HepG2 (cell line): ENCODE data around the gene NEDD4L. TPM values are rescaled to one million over a fixed set of nuclear protein-coding genes. Genes with fewer than 3 reads are reported as not detected.

ENCODE experiments used
- ATAC-seq: fragments of 200-7000 bp; cut with Tn5 transposase; 3 replicates; pipeline ENCODE4 v1.9.1; 2020; ENCODE audit warnings: mild to moderate bottlenecking, moderate library complexity
- BruUV-seq: library from RNA; stranded (reverse); fragments of 400-500 nt; replicated peaks from 2 replicates; lab custom pipeline; 2021; lab: Mats Ljungman, UMichigan
- CTCF ChIA-PET: fragments of 300-600 bp; formaldehyde crosslinking; extraction: SDS; loops from one replicate; lab custom pipeline; 2021; ENCODE audit warnings: low total read pairs, inconsistent platforms, low intra/inter-chr PET ratio; lab: Yijun Ruan, JAX
- POLR2A ChIA-PET: fragments of 350-600 bp; sonication (Branson Sonifier 250); formaldehyde crosslinking; loops from one replicate; lab custom pipeline; 2020; ENCODE audit warnings: antibody characterized with exemption, inconsistent platforms; lab: Yijun Ruan, JAX
- DNase-seq: peaks from one replicate; pipeline ENCODE4 v3.0.0-alpha.2; 2015; ENCODE audit warnings: low spot score
- FAIRE-seq: peaks from 3 replicates; lab custom pipeline; 2011; peaks lifted over from hg19 to GRCh38; lab: Jason Lieb, UNC
- H2AFZ ChIP-seq: one replicate; pipeline ENCODE4 v1.6.1; 2011; ENCODE audit warnings: low read length, inconsistent platforms
- H3K27ac ChIP-seq: fragments of 300-600 bp; 3 replicates; pipeline ENCODE4 v1.8.0; 2011; ENCODE audit warnings: mixed run types, mild to moderate bottlenecking, mixed read lengths, low read length, inconsistent platforms; ENCODE audit not compliant: insufficient read depth; ENCODE audit errors: extremely low read length
- H3K27me3 ChIP-seq, 2 experiments: fragments of 200-600 bp in 1 of 2; 2 replicates in 1 of 2; 3 replicates in 1 of 2; pipeline versions ENCODE4 v1.6.0 to v1.8.0; 2011; ENCODE audit warnings: low read length in 2 of 2, mild to moderate bottlenecking in 2 of 2, moderate library complexity in 2 of 2, inconsistent platforms in 1 of 2; ENCODE audit not compliant: insufficient read depth in 2 of 2, control insufficient read depth in 1 of 2
- H3K36me3 ChIP-seq, 2 experiments: fragments of 200-600 bp in 1 of 2; replicated peaks in 1 of 2; 2 replicates in 1 of 2; 3 replicates in 1 of 2; pipeline versions ENCODE4 v1.5.1 to v1.8.0; 2011; ENCODE audit warnings: low read length in 2 of 2, inconsistent platforms in 1 of 2; ENCODE audit not compliant: insufficient read depth in 2 of 2, control insufficient read depth in 1 of 2
- H3K4me1 ChIP-seq: 2 replicates; pipeline ENCODE4 v1.5.1; 2012; ENCODE audit warnings: low read length, inconsistent platforms; ENCODE audit not compliant: insufficient read depth
- H3K4me2 ChIP-seq: 2 replicates; pipeline ENCODE4 v1.6.0; 2011; ENCODE audit warnings: low read depth, low read length, inconsistent platforms
- H3K4me3 ChIP-seq, 3 experiments: fragments of 200-600 bp in 1 of 3; sonication (generic), shearing (Covaris generic) in 1 of 3; replicated peaks in 1 of 3; 2 replicates each; pipeline ENCODE4 v1.5.1; 2011 to 2016; ENCODE audit warnings: low read length in 3 of 3, inconsistent platforms in 2 of 3, low read depth in 2 of 3, mild to moderate bottlenecking in 2 of 3, control low read depth in 1 of 3, mixed read lengths in 1 of 3; ENCODE audit not compliant: insufficient read depth in 1 of 3
- H3K79me2 ChIP-seq: one replicate; pipeline ENCODE4 v1.6.1; 2011; ENCODE audit warnings: low read length, inconsistent platforms; ENCODE audit not compliant: insufficient read depth
- H3K9ac ChIP-seq: 2 replicates; pipeline ENCODE4 v1.6.0; 2011; ENCODE audit warnings: mild to moderate bottlenecking, low read depth, low read length, inconsistent platforms; ENCODE audit not compliant: insufficient read depth
- H3K9me3 ChIP-seq: 2 replicates; pipeline ENCODE4 v1.5.1; 2012; ENCODE audit warnings: mild to moderate bottlenecking, low read length
- H4K20me1 ChIP-seq: 2 replicates; pipeline ENCODE4 v1.6.0; 2011; ENCODE audit warnings: inconsistent platforms, mild to moderate bottlenecking, low read length, moderate library complexity; ENCODE audit not compliant: insufficient read depth
- ATF1 ChIP-seq: IDR thresholded peaks from 2 replicates; pipeline ENCODE4 v1.6.1; 2016; ENCODE audit warnings: mild to moderate bottlenecking, control low read depth
- CBX5 ChIP-seq: sonication (generic); formaldehyde crosslinking; IDR thresholded peaks from 2 replicates; pipeline ENCODE4 v1.4.0; 2020; ENCODE audit warnings: missing genetic modification reagents, borderline replicate concordance
- EEA1 ChIP-seq: sonication (generic); formaldehyde crosslinking; IDR thresholded peaks from 2 replicates; pipeline ENCODE4 v1.5.1; 2020; ENCODE audit warnings: mild to moderate bottlenecking, missing genetic modification reagents, borderline replicate concordance
- HINFP ChIP-seq: sonication (generic); formaldehyde crosslinking; IDR thresholded peaks from 2 replicates; pipeline ENCODE4 v1.4.0; 2020; ENCODE audit warnings: low read depth, mild to moderate bottlenecking, missing genetic modification reagents
- RARG ChIP-seq: sonication (generic); formaldehyde crosslinking; IDR thresholded peaks from 2 replicates; pipeline ENCODE4 v1.4.0; 2020; ENCODE audit warnings: low read depth, mild to moderate bottlenecking, missing genetic modification reagents
- RBM22 ChIP-seq: fragments of 200-400 bp; formaldehyde crosslinking; optimal IDR thresholded peaks from 2 replicates; pipeline ENCODE3; 2017; ENCODE audit warnings: mild to moderate bottlenecking, low read length, moderate library complexity
- ZFAT ChIP-seq: sonication (generic); formaldehyde crosslinking; conservative IDR thresholded peaks from 2 replicates; pipeline ENCODE4 v1.8.1; 2023; ENCODE audit warnings: missing genetic modification reagents, inconsistent platforms
- ZNF124 ChIP-seq: sonication (generic); formaldehyde crosslinking; IDR thresholded peaks from 2 replicates; pipeline ENCODE4 v1.4.0; 2020; ENCODE audit warnings: missing genetic modification reagents
- ZNF891 ChIP-seq: sonication (generic); formaldehyde crosslinking; IDR thresholded peaks from 2 replicates; pipeline ENCODE4 v1.5.0; 2020; ENCODE audit warnings: mild to moderate bottlenecking, missing genetic modification reagents
- WGBS: methylation state at CpG from one replicate; pipeline ENCODE4 v1.1.6; 2017; ENCODE audit warnings: low lambda C conversion rate; 5-methylcytosine and 5-hydroxymethylcytosine counted together
- in situ Hi-C: cut with HindIII; loops from 2 replicates; pipeline ENCODE4 v1.10.0; 2017; ENCODE audit warnings: low pct_unique_long_range_greater_than_20kb; ENCODE audit not compliant: extremely low pct_ligation_motif_present
- intact Hi-C: fragments of 100-400 bp; cut with micrococcal nuclease; formaldehyde crosslinking; loops from one replicate; pipeline ENCODE4 v1.10.0; 2022; ENCODE audit not compliant: unreplicated experiment
- polyA plus RNA-seq, 8 experiments: library from polyadenylated mRNA; depleted of rRNA in 3 of 8; stranded (reverse) in 7 of 8; unstranded in 1 of 8; fragments of >200 nt; fragmentation: Illumina TruSeq in 4 of 8; extraction: Trizol in 4 of 8; gene quantifications; 2 replicates each; pipeline versions ENCODE4 v1.2.1 to v1.2.3, GENCODE V29; 2011 to 2016; ENCODE audit warnings: low read depth in 4 of 8, missing spikeins in 1 of 8, mixed read lengths in 1 of 8; ENCODE audit not compliant: insufficient read depth in 1 of 8
- total RNA-seq, 5 experiments: library from RNA; depleted of rRNA; stranded (reverse); fragments of >200 nt; fragmentation: Illumina TruSeq; extraction: Trizol; gene quantifications; 2 replicates each; pipeline ENCODE4 v1.2.3, GENCODE V29; 2016; ENCODE audit warnings: low read depth in 1 of 5

Gene NEDD4L
- total and polyA plus RNA-seq, 2 of the 13 experiments (the other 11 are each of a cell fraction or from before 2014, with no cell fraction given): 168 to 390 TPM

GRCh38 chr18:58247363-58247834 lies 203.4 kb downstream of the NEDD4L start:
- DNase-seq: no peak
- Histone ChIP-seq H3K4me1 (no peaks in the 10 kb centered on the region), H3K36me3 (peaks cover 3 to 23% of the 10 kb centered on the region in 2 experiments; a peak in 3 of 5 replicates), H2AFZ (no peak overlapping the region), H3K4me3 (no peak overlapping the region), H3K27ac (no peak overlapping the region)
- no peak for FAIRE-seq
- 100% methylated on average over 8 of the region's 20 CpGs for WGBS
- intact Hi-C loops: no loop called here
- POLR2A ChIA-PET: no interaction called here
- TF ChIP-seq ATF1 (CRISPR knock-in tag) (no peak), RBM22 (peak; percentile 16), CBX5 (CRISPR knock-in tag) (no peak), ZNF891 (no peak)
- TF ChIP-seq, all 625 proteins: peak for 1
- no TSS peak for BruUV-seq
- no peaks in the 10 kb centered on the region for H3K27me3 ChIP-seq
- no peaks in the 10 kb centered on the region for H3K9me3 ChIP-seq
- H3K4me2 ChIP-seq: no peak overlapping the region
- H4K20me1 ChIP-seq: peaks cover 21% of the 10 kb centered on the region; the same call in 1 of the 2 replicates
- CTCF ChIA-PET: no interaction called here
- in situ Hi-C loops: no loop called here
- peaks cover 18% of the 10 kb centered on the region for H3K79me2 ChIP-seq
- ATAC-seq: no peak
- no peak overlapping the region for H3K9ac ChIP-seq

GRCh38 chr18:58249712-58250111 lies 205.7 kb downstream of the NEDD4L start:
- no peak overlapping the region for H3K4me2 ChIP-seq
- FAIRE-seq (no peak), ATAC-seq (no peak), DNase-seq (no peak)
- H3K79me2 ChIP-seq: no peaks in the 10 kb centered on the region
- intact Hi-C loops: no loop called here
- H3K4me1 ChIP-seq: no peaks in the 10 kb centered on the region
- peaks cover 5% of the 10 kb centered on the region; the same call in 1 of the 2 replicates for H4K20me1 ChIP-seq
- in situ Hi-C loops: no loop called here
- no TSS peak for BruUV-seq
- TF ChIP-seq RARG (CRISPR knock-in tag): no peak
- no peak for TF ChIP-seq ZNF124 (CRISPR knock-in tag)
- TF ChIP-seq HINFP (CRISPR knock-in tag): no peak
- no peak for TF ChIP-seq EEA1
- TF ChIP-seq ZFAT (CRISPR knock-in tag): no peak
- peaks cover 5 to 32% of the 10 kb centered on the region in 2 experiments; a peak in 3 of 5 replicates for H3K36me3 ChIP-seq
- no peaks in the 10 kb centered on the region for H3K9me3 ChIP-seq
- H3K4me3 ChIP-seq: no peak overlapping the region
- no peaks in the 10 kb centered on the region for H3K27me3 ChIP-seq
- no peak overlapping the region for H2AFZ ChIP-seq
- POLR2A ChIA-PET: no interaction called here
- H3K27ac ChIP-seq: no peak overlapping the region
- CTCF ChIA-PET: no interaction called here
- no peak overlapping the region for H3K9ac ChIP-seq
- WGBS: 100% methylated on average over 1 of the region's 1 CpG
